ENCODE measurements around the gene ZNF70. TPM values are rescaled to one million over a fixed set of nuclear protein-coding genes. Genes with fewer than 3 reads are reported as not detected.

The ZNF70 gene
- total and polyA plus RNA-seq, 2 of the 13 experiments (the other 11 are each of a cell fraction or from before 2014, with no cell fraction given), result 0.62 to 3.6 TPM

DNA sequence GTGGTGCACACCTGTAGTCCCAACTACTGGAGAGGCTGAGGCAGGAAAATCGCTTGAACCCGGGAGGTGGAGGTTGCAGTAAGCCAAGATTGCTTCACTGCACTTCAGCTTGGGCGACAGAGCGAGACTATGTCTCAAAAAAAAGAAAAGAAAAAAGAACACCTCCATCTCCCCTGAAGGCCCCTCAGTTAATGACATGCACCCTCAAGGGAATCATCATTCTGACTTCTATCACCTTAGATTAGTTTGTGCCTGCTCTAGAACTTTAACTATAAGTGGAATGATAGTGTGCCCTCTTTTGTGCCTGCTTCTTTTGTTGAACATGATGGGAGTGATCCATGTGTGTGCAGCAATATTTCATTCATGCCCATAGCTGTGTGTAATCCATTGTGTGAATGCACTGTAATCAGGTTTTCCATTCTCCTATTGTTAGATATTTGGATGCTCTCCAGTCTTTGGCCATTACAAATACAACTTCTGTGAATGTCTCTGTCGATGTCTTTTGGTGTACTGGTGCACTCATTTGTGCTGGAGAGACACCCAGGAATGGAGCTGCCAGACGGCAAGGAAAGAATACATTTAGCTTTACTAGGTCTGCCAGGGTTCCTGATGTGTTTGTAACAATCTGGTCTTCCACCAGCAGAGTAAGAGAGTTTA is 4.2 kb upstream of the ZNF70 start:
- H3K4me1 ChIP-seq (ENCODE audit: insufficient read depth, low read length), result peaks cover 16% of the 10 kb centered on the region
- POLR2A ChIA-PET, result interaction anchor here (4.9 kb wide), 1 partner anchor 10 kb away, joined by 52 read pairs; the partner anchor contains the start of genes C22orf15 and CHCHD10
- no peaks in the 10 kb centered on the region for H3K36me3 ChIP-seq (replicated peaks in 1 of 2; ENCODE audit: control insufficient read depth in 1 of 2, insufficient read depth in 2 of 2, low read length in 2 of 2)
- no peak overlapping the region for H3K4me2 ChIP-seq (ENCODE audit: low read depth, low read length)
- CTCF ChIA-PET (ENCODE audit: low intra/inter-chr PET ratio, low total read pairs), result no interaction called here
- intact Hi-C loops (cut with micrococcal nuclease; ENCODE audit: unreplicated experiment), result no loop called here
- H3K79me2 ChIP-seq (ENCODE audit: insufficient read depth, low read length), result peaks cover under 1% of the 10 kb centered on the region
- WGBS (ENCODE audit: low lambda C conversion rate), result 51% methylated on average over 6 of the region's 6 CpGs
- H3K9ac ChIP-seq (ENCODE audit: insufficient read depth, low read depth, low read length), result no peak overlapping the region
- no peak for TF ChIP-seq ZNF138 (CRISPR knock-in tag; IDR thresholded peaks at IDR 0.05; ENCODE audit: low read depth)
- TF ChIP-seq HDAC1 (CRISPR knock-in tag; IDR thresholded peaks at IDR 0.05), result no peak
- TF ChIP-seq ELK4 (CRISPR knock-in tag; IDR thresholded peaks at IDR 0.05; ENCODE audit: borderline replicate concordance), result no peak
- no peak for TF ChIP-seq RNF2 (conservative IDR thresholded peaks at IDR 0.05; ENCODE audit: low read depth)
- no peaks in the 10 kb centered on the region; a peak in 1 of 5 replicates for H3K27me3 ChIP-seq (ENCODE audit: control insufficient read depth in 1 of 2, insufficient read depth in 2 of 2, low read length in 2 of 2)
- DNase-seq (ENCODE audit: low spot score), result no peak
- no peaks in the 10 kb centered on the region for H4K20me1 ChIP-seq (ENCODE audit: insufficient read depth, low read length)
- in situ Hi-C loops (cut with HindIII; ENCODE audit: extremely low pct_ligation_motif_present, low pct_unique_long_range_greater_than_20kb), result no loop called here
- FAIRE-seq, result no peak
- ATAC-seq, result no peak
- no peak overlapping the region for H3K4me3 ChIP-seq (replicated peaks in 1 of 3; ENCODE audit: insufficient read depth in 1 of 3, low read depth in 2 of 3, low read length in 3 of 3)
- H3K27ac ChIP-seq (ENCODE audit: extremely low read length, insufficient read depth, low read length), result no peak overlapping the region
- no peak overlapping the region for H2AFZ ChIP-seq (ENCODE audit: low read length)
- H3K9me3 ChIP-seq (ENCODE audit: low read length), result no peaks in the 10 kb centered on the region
- no TSS peak for BruUV-seq (replicated peaks)

DNA sequence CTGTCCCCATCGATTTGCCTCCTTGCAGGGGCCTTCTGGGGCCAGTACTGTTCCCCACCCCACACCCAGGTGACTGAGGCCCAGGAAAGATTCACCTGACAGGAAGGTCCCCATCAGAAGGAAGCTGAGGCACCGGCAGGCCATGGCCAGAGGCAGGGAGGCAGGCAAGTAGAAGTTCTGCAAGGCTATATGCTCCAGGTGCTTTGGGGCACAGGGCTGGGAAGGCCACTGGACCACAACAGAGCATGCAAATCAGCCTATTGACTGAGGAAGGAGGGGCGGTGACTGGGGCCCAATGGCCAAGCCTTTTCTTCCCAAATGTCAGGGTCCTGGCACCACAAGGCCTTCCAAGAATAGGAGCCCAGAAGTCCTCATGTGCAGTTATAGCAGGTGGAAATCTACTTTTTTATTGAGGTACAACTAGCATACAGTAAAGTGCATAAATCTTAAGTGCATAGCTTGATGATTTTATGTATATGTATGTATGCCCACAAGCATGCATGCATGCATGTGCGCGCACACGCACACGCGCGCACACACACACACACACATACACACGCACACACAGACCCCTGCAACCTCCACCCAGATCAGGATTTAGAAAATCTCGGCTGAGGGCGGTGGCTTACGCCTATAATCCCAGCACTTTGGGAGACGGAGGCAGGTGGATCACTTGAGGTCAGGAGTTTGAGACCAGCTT is 3.5 kb upstream of the ZNF70 start, which contains the start of gene VPREB3:
VPREB3 (minus strand) TSS at position 206 of the 700 bp plus-strand sequence; CDS start at position 144, 62 bp downstream.
- Histone ChIP-seq H3K9ac (ENCODE audit: insufficient read depth, low read depth, low read length) (no peak within 1 kb of the TSS), H3K79me2 (ENCODE audit: insufficient read depth, low read length) (peaks cover 5% of the 10 kb centered on the region), H3K27ac (ENCODE audit: extremely low read length, insufficient read depth, low read length) (no peak within 1 kb of the TSS), H3K9me3 (ENCODE audit: low read length) (no peaks in the 10 kb centered on the region), H3K27me3 (ENCODE audit: control insufficient read depth in 1 of 2, insufficient read depth in 2 of 2, low read length in 2 of 2) (no peaks in the 10 kb centered on the region; a peak in 1 of 5 replicates), H3K4me3 (replicated peaks in 1 of 3; ENCODE audit: insufficient read depth in 1 of 3, low read depth in 2 of 3, low read length in 3 of 3) (no peak within 1 kb of the TSS), H3K36me3 (replicated peaks in 1 of 2; ENCODE audit: control insufficient read depth in 1 of 2, insufficient read depth in 2 of 2, low read length in 2 of 2) (no peaks in the 10 kb centered on the region), H4K20me1 (ENCODE audit: insufficient read depth, low read length) (no peaks in the 10 kb centered on the region), H2AFZ (ENCODE audit: low read length) (no peak within 1 kb of the TSS), H3K4me1 (ENCODE audit: insufficient read depth, low read length) (peaks cover 23% of the 10 kb centered on the region), H3K4me2 (ENCODE audit: low read depth, low read length) (no peak within 1 kb of the TSS)
- DNase-seq (ENCODE audit: low spot score) (no peak), ATAC-seq (no peak), FAIRE-seq (no peak)
- no TSS peak for BruUV-seq (replicated peaks)
- POLR2A ChIA-PET, result interaction anchor here (4.9 kb wide), 1 partner anchor 11 kb away, joined by 52 read pairs; the partner anchor contains the start of genes C22orf15 and CHCHD10
- in situ Hi-C loops (cut with HindIII; ENCODE audit: extremely low pct_ligation_motif_present, low pct_unique_long_range_greater_than_20kb), result no loop called here
- intact Hi-C loops (cut with micrococcal nuclease; ENCODE audit: unreplicated experiment), result no loop called here
- 78% methylated on average over 14 of the region's 14 CpGs for WGBS (ENCODE audit: low lambda C conversion rate)
- CTCF ChIA-PET (ENCODE audit: low intra/inter-chr PET ratio, low total read pairs), result no interaction called here
- TF ChIP-seq RCOR2 (CRISPR knock-in tag; IDR thresholded peaks at IDR 0.05) (no peak), KAT8 (CRISPR knock-in tag; IDR thresholded peaks at IDR 0.05) (no peak), ZNF224 (CRISPR knock-in tag; IDR thresholded peaks at IDR 0.05) (no peak), SP5 (CRISPR knock-in tag; IDR thresholded peaks at IDR 0.05; ENCODE audit: borderline replicate concordance, low read depth) (no peak), ZNF713 (CRISPR knock-in tag; IDR thresholded peaks at IDR 0.05) (no peak)
- TF ChIP-seq, protein P1, sequence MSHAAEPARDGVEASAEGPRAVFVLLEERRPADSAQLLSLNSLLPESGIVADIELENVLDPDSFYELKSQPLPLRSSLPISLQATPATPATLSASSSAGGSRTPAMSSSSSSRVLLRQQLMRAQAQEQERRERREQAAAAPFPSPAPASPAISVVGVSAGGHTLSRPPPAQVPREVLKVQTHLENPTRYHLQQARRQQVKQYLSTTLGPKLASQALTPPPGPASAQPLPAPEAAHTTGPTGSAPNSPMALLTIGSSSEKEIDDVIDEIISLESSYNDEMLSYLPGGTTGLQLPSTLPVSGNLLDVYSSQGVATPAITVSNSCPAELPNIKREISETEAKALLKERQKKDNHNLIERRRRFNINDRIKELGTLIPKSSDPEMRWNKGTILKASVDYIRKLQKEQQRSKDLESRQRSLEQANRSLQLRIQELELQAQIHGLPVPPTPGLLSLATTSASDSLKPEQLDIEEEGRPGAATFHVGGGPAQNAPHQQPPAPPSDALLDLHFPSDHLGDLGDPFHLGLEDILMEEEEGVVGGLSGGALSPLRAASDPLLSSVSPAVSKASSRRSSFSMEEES (CRISPR knock-in tag; IDR thresholded peaks at IDR 0.05), result no peak
